OCI-LY7 (cell line): ENCODE results near the gene TFAP2A.

Experiments
- CTCF ChIP-seq: fragments of 200-600 bp; sonication (generic); conservative IDR thresholded peaks from 2 replicates; pipeline ENCODE4 v1.5.1; 2014; ENCODE audit warnings: mild to moderate bottlenecking, antibody characterized with exemption, low read length, moderate library complexity, mixed read lengths
- EZH2phosphoT487 ChIP-seq: fragments of 200-600 bp; sonication (generic); IDR thresholded peaks from 2 replicates; pipeline ENCODE4 v1.6.1; 2018; ENCODE audit warnings: low read depth, borderline replicate concordance, mild to moderate bottlenecking, mixed run types, antibody characterized with exemption, low read length, moderate library complexity, mixed read lengths

GRCh38 chr6:10458287-10458686 lies 43.4 kb upstream of the TFAP2A start:
- TF ChIP-seq CTCF (no peak), EZH2phosphoT487 (no peak)
